ENCODE results near the gene PRKAR1B.

PRKAR1B gene

GRCh38 chr7:673681-674453, 53.2 kb downstream of the PRKAR1B start:
- Histone ChIP-seq H3K9me3 (no peaks in the 10 kb centered on the region), H3K27ac (no peak overlapping the region), H3K9ac (no peak overlapping the region), H3K4me1 (peaks cover 29% of the 10 kb centered on the region), H3K4me2 (no peak overlapping the region), H4K20me1 (no peaks in the 10 kb centered on the region), H3K27me3 (no peaks in the 10 kb centered on the region), H3K4me3 (no peak overlapping the region), H3K36me3 (peaks cover 5% of the 10 kb centered on the region; the same call in 1 of the 2 replicates)
- no peak for TF ChIP-seq Cebpa-rat (IDR thresholded peaks at IDR 0.05)

- Histone ChIP-seq H3K9me3 (no peaks in the 10 kb centered on the region), H3K36me3 (peaks cover 5% of the 10 kb centered on the region; the same call in 1 of the 2 replicates), H3K4me1 (peaks cover 34% of the 10 kb centered on the region), H3K9ac (no peak overlapping the region), H3K27me3 (no peaks in the 10 kb centered on the region), H3K4me2 (no peak overlapping the region), H3K27ac (no peak overlapping the region), H4K20me1 (no peaks in the 10 kb centered on the region), H3K4me3 (no peak overlapping the region)
- TF ChIP-seq Cebpa-rat (IDR thresholded peaks at IDR 0.05) = no peak
Observed at GRCh38 chr7:672891-673290, 54.2 kb downstream of the PRKAR1B start.

- Histone ChIP-seq H3K4me3 (no peak overlapping the region), H3K27ac (0 out of 2 replicates have a peak overlapping the region, but pooled peaks have one; percentile 9), H3K36me3 (no peaks in the 10 kb centered on the region), H3K9ac (no peak overlapping the region), H3K9me3 (no peaks in the 10 kb centered on the region), H4K20me1 (no peaks in the 10 kb centered on the region), H3K27me3 (no peaks in the 10 kb centered on the region), H3K4me2 (no peak overlapping the region), H3K4me1 (peaks cover 37% of the 10 kb centered on the region)
- TF ChIP-seq Cebpa-rat (IDR thresholded peaks at IDR 0.05) = no peak
Observed at GRCh38 chr7:671415-672042, 55.6 kb downstream of the PRKAR1B start.

- Histone ChIP-seq H3K4me1 (peaks cover 29% of the 10 kb centered on the region), H3K36me3 (no peaks in the 10 kb centered on the region), H3K9ac (no peak overlapping the region), H3K27me3 (no peaks in the 10 kb centered on the region), H4K20me1 (no peaks in the 10 kb centered on the region), H3K27ac (0 out of 2 replicates have a peak overlapping the region, but pooled peaks have one; percentile 9), H3K4me3 (no peak overlapping the region), H3K4me2 (no peak overlapping the region), H3K9me3 (no peaks in the 10 kb centered on the region)
- TF ChIP-seq Cebpa-rat (IDR thresholded peaks at IDR 0.05) = no peak
Observed at GRCh38 chr7:670501-671390, 56.3 kb downstream of the PRKAR1B start.

- Histone ChIP-seq H3K4me2 (peak overlapping the region; percentile 86), H3K4me1 (peaks cover 34% of the 10 kb centered on the region), H3K27ac (peak overlapping the region; percentile 77), H3K9me3 (no peaks in the 10 kb centered on the region), H4K20me1 (no peaks in the 10 kb centered on the region), H3K9ac (peak overlapping the region; percentile 71; the same call in 1 of the 2 replicates), H3K4me3 (no peak overlapping the region), H3K36me3 (no peaks in the 10 kb centered on the region), H3K27me3 (no peaks in the 10 kb centered on the region)
- TF ChIP-seq Cebpa-rat (IDR thresholded peaks at IDR 0.05) = no peak
Observed at GRCh38 chr7:668958-669357, 58.1 kb downstream of the PRKAR1B start.

GRCh38 chr7:668139-668931, 58.7 kb downstream of the PRKAR1B start:
- Histone ChIP-seq H3K9me3 (no peaks in the 10 kb centered on the region), H3K4me3 (peak overlapping the region; percentile 39), H3K36me3 (no peaks in the 10 kb centered on the region), H4K20me1 (no peaks in the 10 kb centered on the region), H3K9ac (peak overlapping the region; percentile 71), H3K27ac (peak overlapping the region; percentile 77), H3K4me1 (peaks cover 40% of the 10 kb centered on the region), H3K27me3 (no peaks in the 10 kb centered on the region), H3K4me2 (peak overlapping the region; percentile 86)
- TF ChIP-seq Cebpa-rat (IDR thresholded peaks at IDR 0.05) = no peak

- no peak for TF ChIP-seq Cebpa-rat (IDR thresholded peaks at IDR 0.05)
- no peaks in the 10 kb centered on the region for H3K27me3 ChIP-seq
- peak overlapping the region; percentile 86 for H3K4me2 ChIP-seq
- no peaks in the 10 kb centered on the region for H4K20me1 ChIP-seq
- H3K4me3 ChIP-seq = no peak overlapping the region
- no peaks in the 10 kb centered on the region for H3K36me3 ChIP-seq
- H3K9ac ChIP-seq = no peak overlapping the region
- H3K4me1 ChIP-seq = peaks cover 43% of the 10 kb centered on the region
- no peak overlapping the region for H3K27ac ChIP-seq
- no peaks in the 10 kb centered on the region for H3K9me3 ChIP-seq
Observed at GRCh38 chr7:666454-667292, 60.4 kb downstream of the PRKAR1B start.

- H3K27ac ChIP-seq = 0 out of 2 replicates have a peak overlapping the region, but pooled peaks have one; percentile 4
- H3K27me3 ChIP-seq = no peaks in the 10 kb centered on the region
- H3K4me2 ChIP-seq = no peak overlapping the region
- no peak overlapping the region for H3K4me3 ChIP-seq
- H4K20me1 ChIP-seq = no peaks in the 10 kb centered on the region
- H3K9me3 ChIP-seq = no peaks in the 10 kb centered on the region
- peaks cover 43% of the 10 kb centered on the region for H3K4me1 ChIP-seq
- H3K36me3 ChIP-seq = no peaks in the 10 kb centered on the region
- no peak overlapping the region for H3K9ac ChIP-seq
- no peak for TF ChIP-seq Cebpa-rat (IDR thresholded peaks at IDR 0.05)
Observed at GRCh38 chr7:665736-666453, 61.2 kb downstream of the PRKAR1B start.

Measured in BLaER1 (cell line).